Prostate gland (tissue), 2 donors: Measurements from ENCODE around the gene MAML2.

Experiments used
- POLR2A ChIP-seq: fragments of 450-650 bp; IDR thresholded peaks from one replicate; pipeline ENCODE4 v1.6.1; 2016; ENCODE audit warnings: antibody characterized with exemption, mild to moderate bottlenecking
- TF ChIP-seq, protein P1 (sequence below), 4 experiments: fragments of 200-600 bp in 2 of 4; fragments of 450-650 bp in 2 of 4; sonication (generic) in 2 of 4; IDR thresholded peaks; 1 replicate in 3 of 4; 2 replicates in 1 of 4; pipeline ENCODE4 v1.5.1; 2016 to 2019; ENCODE audit warnings: antibody characterized with exemption in 4 of 4, mild to moderate bottlenecking in 2 of 4, moderate library complexity in 2 of 4

DNA sequence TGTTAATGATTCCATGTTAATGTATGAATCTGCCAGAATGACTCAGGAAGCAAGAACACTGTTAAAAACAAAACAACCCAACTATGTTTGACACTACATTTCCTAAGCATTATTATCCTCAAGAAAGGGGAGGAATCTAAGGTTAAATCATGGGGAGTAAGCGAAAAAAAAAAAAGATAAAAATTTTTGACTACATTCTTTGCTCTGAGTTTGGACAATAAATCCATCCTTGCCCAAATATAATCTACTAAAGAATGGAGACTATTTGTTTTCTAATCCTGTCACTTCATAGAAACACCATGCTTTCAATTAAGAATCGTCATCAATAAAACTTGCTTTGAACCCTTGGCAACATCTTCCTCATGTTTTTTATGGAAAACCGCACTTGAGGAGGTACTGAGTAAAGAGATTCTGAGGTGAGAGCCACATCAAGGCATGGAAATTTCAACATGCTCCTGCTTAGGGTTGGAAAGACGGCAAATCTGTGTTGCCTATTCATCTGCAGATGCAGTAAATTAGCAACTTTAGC, 9.7 kb downstream of the MAML2 start:
- no peak for TF ChIP-seq POLR2A
- TF ChIP-seq, protein P1, sequence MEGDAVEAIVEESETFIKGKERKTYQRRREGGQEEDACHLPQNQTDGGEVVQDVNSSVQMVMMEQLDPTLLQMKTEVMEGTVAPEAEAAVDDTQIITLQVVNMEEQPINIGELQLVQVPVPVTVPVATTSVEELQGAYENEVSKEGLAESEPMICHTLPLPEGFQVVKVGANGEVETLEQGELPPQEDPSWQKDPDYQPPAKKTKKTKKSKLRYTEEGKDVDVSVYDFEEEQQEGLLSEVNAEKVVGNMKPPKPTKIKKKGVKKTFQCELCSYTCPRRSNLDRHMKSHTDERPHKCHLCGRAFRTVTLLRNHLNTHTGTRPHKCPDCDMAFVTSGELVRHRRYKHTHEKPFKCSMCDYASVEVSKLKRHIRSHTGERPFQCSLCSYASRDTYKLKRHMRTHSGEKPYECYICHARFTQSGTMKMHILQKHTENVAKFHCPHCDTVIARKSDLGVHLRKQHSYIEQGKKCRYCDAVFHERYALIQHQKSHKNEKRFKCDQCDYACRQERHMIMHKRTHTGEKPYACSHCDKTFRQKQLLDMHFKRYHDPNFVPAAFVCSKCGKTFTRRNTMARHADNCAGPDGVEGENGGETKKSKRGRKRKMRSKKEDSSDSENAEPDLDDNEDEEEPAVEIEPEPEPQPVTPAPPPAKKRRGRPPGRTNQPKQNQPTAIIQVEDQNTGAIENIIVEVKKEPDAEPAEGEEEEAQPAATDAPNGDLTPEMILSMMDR (IDR thresholded peaks at IDR 0.05): no peak
